ENCODE results near the gene GLYATL2.
A peak's percentile ranks its signal among the peaks of the same experiment; 100 is the strongest.

The GLYATL2 gene, protein sequence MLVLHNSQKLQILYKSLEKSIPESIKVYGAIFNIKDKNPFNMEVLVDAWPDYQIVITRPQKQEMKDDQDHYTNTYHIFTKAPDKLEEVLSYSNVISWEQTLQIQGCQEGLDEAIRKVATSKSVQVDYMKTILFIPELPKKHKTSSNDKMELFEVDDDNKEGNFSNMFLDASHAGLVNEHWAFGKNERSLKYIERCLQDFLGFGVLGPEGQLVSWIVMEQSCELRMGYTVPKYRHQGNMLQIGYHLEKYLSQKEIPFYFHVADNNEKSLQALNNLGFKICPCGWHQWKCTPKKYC

GRCh38 chr11:58844361-58845005 lies at the start of gene GLYATL2:
Gene GLYATL2, minus strand, starts transcription at chr11:58844704. Its CDS starts 5,092 bp downstream, at chr11:58839612.
- DNase-seq = no peak

GRCh38 chr11:58893899-58894298 lies 49.4 kb upstream of the GLYATL2 start:
- no peak for DNase-seq

DNA sequence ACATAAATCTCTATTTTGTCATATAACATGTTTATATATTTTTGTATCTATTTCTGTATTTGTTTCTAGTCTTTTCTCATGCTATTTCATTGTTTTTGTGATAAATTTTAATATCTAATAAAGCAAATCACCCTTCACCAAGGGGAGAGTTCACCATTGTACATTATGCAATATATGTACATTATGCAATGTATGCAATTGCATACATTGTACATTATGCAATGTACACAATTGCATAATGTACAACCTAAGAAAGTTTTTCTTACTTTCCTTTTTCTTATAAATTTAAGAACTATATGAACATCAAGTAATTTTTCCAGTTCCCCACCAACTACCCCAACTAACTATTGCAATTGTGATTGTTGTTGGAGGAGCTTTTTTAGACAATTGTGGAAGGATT lies 44.1 kb upstream of the GLYATL2 start:
- no peak for DNase-seq

DNA sequence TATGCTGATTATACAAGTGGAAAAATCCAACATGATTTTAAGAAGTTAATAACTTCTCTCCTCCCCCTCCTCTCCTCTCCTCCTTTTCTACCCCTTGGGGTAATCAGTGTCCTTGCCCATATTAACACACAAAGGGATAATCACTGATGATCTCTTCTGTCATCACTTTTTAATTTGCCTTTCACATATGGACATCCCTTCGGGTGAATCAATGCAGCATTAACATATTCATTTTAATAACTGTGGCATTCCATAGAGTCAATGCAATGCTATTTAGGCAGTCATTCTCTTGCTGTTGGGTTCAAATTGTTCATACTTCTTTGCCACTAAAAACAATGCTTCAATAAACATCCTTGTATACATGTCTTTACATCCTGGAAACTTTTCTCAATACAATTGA lies 42.9 kb upstream of the GLYATL2 start:
- DNase-seq = no peak

- no peak for DNase-seq
Observed at GRCh38 chr11:58880625-58881024, 36.1 kb upstream of the GLYATL2 start.

GRCh38 chr11:58880166-58880565 lies 35.7 kb upstream of the GLYATL2 start:
- no peak for DNase-seq

DNA sequence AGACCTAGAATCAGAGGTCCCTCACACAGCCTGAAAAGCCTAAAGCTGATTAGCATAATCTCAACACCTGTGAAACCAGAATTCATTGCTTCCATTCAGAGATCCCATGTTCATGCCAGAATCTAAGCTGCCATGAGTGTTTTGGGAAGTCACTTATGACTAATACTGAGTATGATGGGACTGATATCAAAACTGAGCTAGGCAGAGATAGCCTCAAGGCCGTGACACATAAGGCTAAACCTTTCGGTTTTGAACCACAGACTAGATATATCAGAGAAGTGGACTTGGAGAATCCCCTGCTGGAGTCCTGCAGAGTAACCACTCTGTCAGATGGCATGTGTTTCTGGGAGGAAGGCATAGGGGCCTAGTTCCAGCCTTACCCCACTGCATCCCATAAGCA lies 23.1 kb upstream of the GLYATL2 start:
- no peak for DNase-seq

DNA sequence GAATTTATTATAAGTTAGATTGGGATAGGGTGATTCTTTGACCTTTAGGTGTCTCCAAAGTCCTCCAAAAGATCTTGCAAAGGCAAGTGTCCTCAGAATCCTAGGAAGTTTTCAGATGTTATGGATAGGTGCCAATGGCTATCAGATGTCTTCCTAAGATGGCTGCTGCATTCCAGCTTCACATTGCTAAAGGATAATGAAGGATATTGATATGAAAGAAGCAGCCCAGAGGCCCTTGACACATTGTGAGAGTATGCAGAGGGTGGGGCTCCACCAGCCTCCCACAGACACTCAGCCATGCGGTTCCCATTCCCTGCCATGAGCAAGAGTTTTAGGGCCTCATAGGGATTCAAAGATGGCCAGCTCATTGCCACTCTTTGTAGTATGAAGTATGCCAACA lies 22.3 kb upstream of the GLYATL2 start:
- no peak for DNase-seq

GRCh38 chr11:58864335-58864734 lies 19.8 kb upstream of the GLYATL2 start:
- no peak for DNase-seq

DNA sequence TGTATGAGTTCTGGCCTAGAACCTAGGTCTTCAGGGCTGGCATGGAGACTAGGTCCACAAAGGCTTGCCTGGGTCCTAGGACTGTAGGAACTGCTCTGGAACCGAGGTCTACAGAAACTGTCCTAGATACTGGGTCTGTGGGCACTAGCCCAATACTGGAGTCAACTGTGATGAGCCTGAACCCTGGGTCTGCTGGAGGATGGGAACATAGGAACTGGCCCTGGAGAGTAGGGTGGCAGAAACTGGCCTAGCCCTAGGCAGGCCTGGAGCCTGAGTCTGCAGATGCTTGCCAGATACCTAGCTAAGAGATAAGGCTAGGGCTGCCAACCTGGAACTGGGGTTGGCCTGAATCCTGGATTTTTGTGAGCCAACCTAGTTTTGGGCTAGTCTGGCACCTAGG lies 19.2 kb upstream of the GLYATL2 start:
- DNase-seq = no peak

DNA sequence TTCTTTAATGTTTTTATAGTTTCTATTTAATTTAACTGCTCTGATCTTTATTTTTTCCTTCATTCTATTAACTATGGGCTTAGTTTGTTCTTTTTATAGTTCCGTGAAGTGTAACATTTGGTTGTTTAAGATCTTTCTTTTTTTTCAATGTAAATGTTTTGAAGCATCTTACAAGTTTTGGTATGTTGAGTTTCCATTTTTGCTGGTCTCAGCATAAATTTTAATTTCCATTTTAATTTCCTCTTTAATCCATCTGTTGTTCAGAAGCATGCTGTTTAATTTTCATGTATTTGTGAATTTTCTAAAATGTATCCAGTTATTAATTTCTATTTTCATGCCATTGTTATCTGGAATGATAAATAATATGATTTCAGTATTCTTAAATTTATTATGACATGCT lies 17.0 kb upstream of the GLYATL2 start:
- DNase-seq = no peak

GRCh38 chr11:58856806-58857205 lies 12.3 kb upstream of the GLYATL2 start:
- DNase-seq = no peak

DNA sequence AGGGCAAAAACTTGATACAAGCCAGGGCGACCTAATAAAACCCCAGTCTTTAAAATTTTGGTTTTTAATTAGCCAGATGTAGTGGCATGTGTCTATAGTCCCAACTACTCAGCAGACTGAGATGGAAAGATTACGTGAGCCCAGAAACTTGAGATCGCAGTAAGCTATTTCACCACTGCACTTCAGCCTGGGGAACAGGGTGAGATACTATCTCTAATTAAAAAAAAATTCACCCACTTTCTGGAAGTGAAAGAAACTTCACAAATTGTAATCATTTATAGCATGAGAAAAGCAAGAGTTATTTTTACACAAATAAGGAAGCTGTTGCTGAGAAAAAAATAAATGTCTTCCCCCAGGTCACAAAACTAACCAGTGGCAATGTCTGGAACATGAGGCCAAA lies 882 bp upstream of the GLYATL2 start:
- DNase-seq = no peak

GRCh38 chr11:58837707-58838388 lies 6.7 kb downstream of the GLYATL2 start:
- no peak for DNase-seq

GRCh38 chr11:58832056-58832645 lies 12.4 kb downstream of the GLYATL2 start:
- no peak for DNase-seq

GRCh38 chr11:58830673-58831301 lies 13.7 kb downstream of the GLYATL2 start:
- DNase-seq = no peak

DNA sequence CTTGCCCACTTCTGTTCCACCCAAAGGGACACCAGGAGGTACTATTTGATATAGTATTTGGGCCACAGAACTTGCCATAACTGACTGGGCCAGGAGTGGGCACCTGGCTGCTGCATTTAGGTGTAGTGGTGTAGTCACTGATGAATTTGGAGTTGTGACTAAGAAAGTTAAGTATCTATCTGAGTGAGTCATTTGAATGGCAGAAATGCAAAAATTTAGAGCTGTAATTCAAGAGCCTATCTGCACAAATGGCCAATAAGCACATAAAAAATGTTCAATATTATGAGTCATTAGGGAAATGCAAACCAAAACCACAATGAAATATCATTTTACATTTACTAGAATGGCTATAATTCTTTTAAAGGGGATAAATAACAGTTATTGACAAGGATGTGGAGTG lies 14.7 kb downstream of the GLYATL2 start:
- DNase-seq = no peak

GRCh38 chr11:58813693-58814092 lies 30.8 kb downstream of the GLYATL2 start:
- peak; percentile 23 for DNase-seq

DNA sequence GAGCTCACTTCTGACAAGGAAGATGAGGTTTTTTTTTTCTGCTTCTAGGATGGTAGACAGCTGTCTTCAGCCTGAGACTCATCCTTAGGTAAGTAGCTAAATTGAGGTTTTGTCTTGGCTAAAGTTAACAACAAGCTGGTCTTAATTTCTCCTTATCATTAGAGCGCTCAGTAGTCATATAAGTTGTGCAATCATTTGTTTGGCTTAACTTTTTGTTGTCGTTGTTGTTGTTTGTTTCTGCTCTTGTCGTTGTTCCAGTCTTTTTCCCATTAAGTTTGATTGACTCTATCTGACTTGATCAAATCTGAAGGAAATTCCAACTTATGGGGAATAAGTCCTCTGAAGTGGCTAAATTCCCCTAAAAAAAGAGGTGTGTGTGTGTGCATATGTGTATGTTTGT lies 33.0 kb downstream of the GLYATL2 start:
- DNase-seq = no peak

DNA sequence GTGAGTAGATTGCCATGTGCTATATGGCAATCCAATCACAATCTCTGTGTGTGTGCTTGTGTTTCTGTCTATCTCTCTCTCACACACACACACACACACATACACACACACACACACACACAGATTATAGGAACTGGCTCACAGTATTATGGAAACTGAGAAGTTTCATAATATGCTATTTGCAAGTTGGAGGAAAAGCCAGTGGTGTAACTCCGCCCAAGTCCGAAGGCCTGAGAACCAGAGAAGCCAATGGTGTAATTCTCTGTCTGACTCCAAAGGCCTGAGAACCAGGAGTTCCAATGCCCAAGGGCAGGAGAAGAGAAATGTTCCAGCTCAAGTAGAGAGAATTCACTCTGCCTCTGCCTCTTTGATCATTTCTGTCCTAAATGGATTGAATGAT lies 37.2 kb downstream of the GLYATL2 start:
- DNase-seq = no peak

DNA sequence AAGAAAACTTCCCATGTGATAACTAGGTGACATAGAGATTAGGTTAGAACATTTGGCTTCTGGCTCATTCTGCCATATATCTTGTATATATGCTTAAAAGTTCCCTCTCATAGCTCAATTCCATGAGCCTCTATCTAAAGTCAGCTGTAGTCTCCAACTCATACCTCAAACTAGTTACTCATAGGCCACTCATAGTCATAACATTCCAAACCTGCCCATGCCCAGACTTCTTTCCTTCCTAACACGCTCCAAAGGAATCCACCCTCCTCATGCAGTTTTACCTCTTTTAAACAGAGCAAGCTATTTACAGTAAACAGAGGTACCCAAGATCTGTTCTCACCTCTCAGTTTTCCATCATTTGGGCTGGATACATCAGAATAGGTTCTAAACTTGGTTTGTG lies 39.4 kb downstream of the GLYATL2 start:
- DNase-seq = no peak

GRCh38 chr11:58801974-58802545 lies 42.4 kb downstream of the GLYATL2 start:
- DNase-seq = no peak

- DNase-seq = no peak
Observed at GRCh38 chr11:58801302-58801701, 43.2 kb downstream of the GLYATL2 start.
